Spleen (tissue), 7 donors: ENCODE results near the gene ID2.

Experiments used
- POLR2AphosphoS5 ChIP-seq, 3 donors: sonication (generic); formaldehyde crosslinking; IDR thresholded peaks; one replicate each; pipeline ENCODE4 v1.5.1; 2017; ENCODE audit warnings: antibody characterized with exemption in 3 of 3
- TF ChIP-seq, protein P1 (sequence below), 11 experiments: fragments of 200-600 bp in 7 of 11; fragments of 450-650 bp in 4 of 11; sonication (generic) in 4 of 11; IDR thresholded peaks in 8 of 11; conservative IDR thresholded peaks in 3 of 11; 1 replicate in 7 of 11; 2 replicates in 4 of 11; pipeline versions ENCODE4 v1.4.0 to v1.8.0; 2016 to 2021; ENCODE audit warnings: antibody characterized with exemption in 11 of 11, inconsistent platforms in 4 of 11, mild to moderate bottlenecking in 1 of 11
- donor health status: DM: no; HTN: no; CAD: no; lungs with moderate emphysema.
- donor health status: DM: no; HTN: no; CAD: no.
- donor health status: DM: no; HTN: no; CAD: no.

GRCh38 chr2:8694737-8695136 lies 12.9 kb downstream of the ID2 start:
- TF ChIP-seq, protein P1, sequence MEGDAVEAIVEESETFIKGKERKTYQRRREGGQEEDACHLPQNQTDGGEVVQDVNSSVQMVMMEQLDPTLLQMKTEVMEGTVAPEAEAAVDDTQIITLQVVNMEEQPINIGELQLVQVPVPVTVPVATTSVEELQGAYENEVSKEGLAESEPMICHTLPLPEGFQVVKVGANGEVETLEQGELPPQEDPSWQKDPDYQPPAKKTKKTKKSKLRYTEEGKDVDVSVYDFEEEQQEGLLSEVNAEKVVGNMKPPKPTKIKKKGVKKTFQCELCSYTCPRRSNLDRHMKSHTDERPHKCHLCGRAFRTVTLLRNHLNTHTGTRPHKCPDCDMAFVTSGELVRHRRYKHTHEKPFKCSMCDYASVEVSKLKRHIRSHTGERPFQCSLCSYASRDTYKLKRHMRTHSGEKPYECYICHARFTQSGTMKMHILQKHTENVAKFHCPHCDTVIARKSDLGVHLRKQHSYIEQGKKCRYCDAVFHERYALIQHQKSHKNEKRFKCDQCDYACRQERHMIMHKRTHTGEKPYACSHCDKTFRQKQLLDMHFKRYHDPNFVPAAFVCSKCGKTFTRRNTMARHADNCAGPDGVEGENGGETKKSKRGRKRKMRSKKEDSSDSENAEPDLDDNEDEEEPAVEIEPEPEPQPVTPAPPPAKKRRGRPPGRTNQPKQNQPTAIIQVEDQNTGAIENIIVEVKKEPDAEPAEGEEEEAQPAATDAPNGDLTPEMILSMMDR (IDR thresholded peaks at IDR 0.05 in 8 of 11, conservative IDR thresholded peaks at IDR 0.05 in 3 of 11) = no peak
- no peak for TF ChIP-seq POLR2AphosphoS5 (IDR thresholded peaks at IDR 0.05)
